ES-I3 (cell line): ENCODE data around the gene FOLR2.

Source experiments
- H3K36me3 ChIP-seq: 2 replicates; pipeline ENCODE4 v1.6.1; 2013; ENCODE audit warnings: mild to moderate bottlenecking, low read length, control low read depth, moderate library complexity; ENCODE audit not compliant: insufficient read depth
- H3K4me1 ChIP-seq: 2 replicates; pipeline ENCODE4 v1.6.1; 2013; ENCODE audit warnings: mild to moderate bottlenecking, control low read depth, low read length; ENCODE audit not compliant: insufficient read depth
- H3K9ac ChIP-seq: 2 replicates; pipeline ENCODE4 v1.6.1; 2013; ENCODE audit warnings: low read depth, mild to moderate bottlenecking, low read length, moderate library complexity
- H3K9me3 ChIP-seq: 2 replicates; pipeline ENCODE4 v1.6.1; 2013; ENCODE audit warnings: mild to moderate bottlenecking, low read length, moderate library complexity; ENCODE audit not compliant: control insufficient read depth, insufficient read depth

The FOLR2 gene

GRCh38 chr11:72238492-72239312 is 22.1 kb downstream of the FOLR2 start:
- H3K36me3 ChIP-seq = no peaks in the 10 kb centered on the region; the same call in 1 of the 2 replicates
- H3K9ac ChIP-seq = peak overlapping the region; percentile 55; the same call in 1 of the 2 replicates
- peaks cover 6% of the 10 kb centered on the region; the same call in 1 of the 2 replicates for H3K4me1 ChIP-seq
- no peaks in the 10 kb centered on the region for H3K9me3 ChIP-seq

GRCh38 chr11:72239313-72239848 is 22.8 kb downstream of the FOLR2 start:
- peak overlapping the region; percentile 55; the same call in 1 of the 2 replicates for H3K9ac ChIP-seq
- H3K9me3 ChIP-seq = no peaks in the 10 kb centered on the region
- H3K4me1 ChIP-seq = peaks cover 6% of the 10 kb centered on the region; the same call in 1 of the 2 replicates
- no peaks in the 10 kb centered on the region; the same call in 1 of the 2 replicates for H3K36me3 ChIP-seq

GRCh38 chr11:72239849-72240460 is 23.4 kb downstream of the FOLR2 start:
- peak overlapping the region; percentile 55; the same call in 1 of the 2 replicates for H3K9ac ChIP-seq

GRCh38 chr11:72240461-72241290 is 24.1 kb downstream of the FOLR2 start:
- Histone ChIP-seq H3K36me3 (no peaks in the 10 kb centered on the region; the same call in 1 of the 2 replicates), H3K9ac (peak overlapping the region; percentile 55; the same call in 1 of the 2 replicates), H3K4me1 (peaks cover 6% of the 10 kb centered on the region; the same call in 1 of the 2 replicates), H3K9me3 (no peaks in the 10 kb centered on the region)

More at GRCh38 chr11:72239849-72240460, 23.4 kb downstream of the FOLR2 start:
- Histone ChIP-seq H3K4me1 (peaks cover 6% of the 10 kb centered on the region; the same call in 1 of the 2 replicates), H3K36me3 (no peaks in the 10 kb centered on the region; the same call in 1 of the 2 replicates), H3K9me3 (no peaks in the 10 kb centered on the region)

GRCh38 chr11:72241291-72241781 is 24.7 kb downstream of the FOLR2 start:
- Histone ChIP-seq H3K4me1 (peaks cover 6% of the 10 kb centered on the region; the same call in 1 of the 2 replicates), H3K36me3 (no peaks in the 10 kb centered on the region; the same call in 1 of the 2 replicates), H3K9ac (no peak overlapping the region), H3K9me3 (no peaks in the 10 kb centered on the region)

GRCh38 chr11:72242141-72242540 is 25.5 kb downstream of the FOLR2 start:
- Histone ChIP-seq H3K9ac (no peak overlapping the region), H3K4me1 (peaks cover 6% of the 10 kb centered on the region; the same call in 1 of the 2 replicates), H3K9me3 (no peaks in the 10 kb centered on the region), H3K36me3 (no peaks in the 10 kb centered on the region)

GRCh38 chr11:72243173-72244059 is 26.8 kb downstream of the FOLR2 start:
- no peaks in the 10 kb centered on the region for H3K9me3 ChIP-seq
- H3K4me1 ChIP-seq = peaks cover 3% of the 10 kb centered on the region; the same call in 1 of the 2 replicates
- no peaks in the 10 kb centered on the region for H3K36me3 ChIP-seq
- peak overlapping the region; percentile 41; the same call in 1 of the 2 replicates for H3K9ac ChIP-seq

- no peaks in the 10 kb centered on the region for H3K36me3 ChIP-seq
- no peaks in the 10 kb centered on the region for H3K9me3 ChIP-seq
- peaks cover 3% of the 10 kb centered on the region; the same call in 1 of the 2 replicates for H3K4me1 ChIP-seq
- peak within 1 kb of the TSS; percentile 77; the same call in 1 of the 2 replicates for H3K9ac ChIP-seq
These were observed 27.4 kb downstream of the FOLR2 start, which contains the start of gene PHOX2A for GRCh38 chr11:72244060-72244360. PHOX2A (minus strand) TSS chr11:72244176; CDS start chr11:72244004, 172 bp downstream.

DNA sequence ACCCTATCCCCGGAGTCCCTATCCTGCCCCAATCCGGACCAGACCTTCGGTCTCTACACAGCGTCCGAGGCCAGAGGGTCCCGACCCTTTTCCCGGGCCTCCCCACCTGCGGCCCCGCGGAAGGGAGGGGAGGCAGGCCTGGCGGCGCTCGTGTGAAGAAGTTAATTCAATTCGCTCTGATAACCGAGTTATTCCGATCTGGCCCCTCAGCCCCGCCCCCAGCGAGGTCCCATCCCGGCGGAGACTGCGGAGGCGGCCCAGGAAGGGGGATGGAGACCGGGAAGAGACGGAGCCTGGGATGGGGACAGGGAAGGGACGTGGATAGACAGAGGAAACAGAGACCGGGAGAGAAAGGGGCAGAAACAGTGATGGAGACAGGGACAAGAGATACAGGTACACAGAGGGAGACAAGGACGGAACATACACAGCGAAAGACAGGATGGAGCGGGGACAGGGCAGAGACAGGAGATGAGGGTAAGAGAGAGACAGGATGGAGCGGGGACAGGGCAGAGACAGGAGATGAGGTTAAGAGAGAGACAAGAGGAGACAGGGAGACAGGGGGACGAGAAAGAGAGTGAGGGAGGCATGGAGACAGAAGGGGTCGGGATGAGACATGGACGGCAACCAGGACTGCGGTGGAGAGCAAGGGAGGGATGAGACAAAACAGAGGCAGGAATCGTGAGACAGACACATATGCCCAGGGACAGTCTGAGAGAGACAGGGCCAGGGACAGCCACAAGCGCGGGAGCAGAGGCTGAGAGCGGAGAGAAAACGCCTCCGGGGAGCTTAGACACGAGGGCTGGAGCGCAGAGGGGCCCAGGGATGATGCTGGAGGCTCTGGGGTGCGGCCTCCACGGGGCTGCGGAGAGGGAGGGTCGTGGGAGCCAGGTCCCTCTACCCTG is 28.0 kb downstream of the FOLR2 start:
- Histone ChIP-seq H3K9ac (peak overlapping the region; percentile 77; the same call in 1 of the 2 replicates), H3K9me3 (no peaks in the 10 kb centered on the region), H3K4me1 (peaks cover 3% of the 10 kb centered on the region; the same call in 1 of the 2 replicates), H3K36me3 (no peaks in the 10 kb centered on the region)

DNA sequence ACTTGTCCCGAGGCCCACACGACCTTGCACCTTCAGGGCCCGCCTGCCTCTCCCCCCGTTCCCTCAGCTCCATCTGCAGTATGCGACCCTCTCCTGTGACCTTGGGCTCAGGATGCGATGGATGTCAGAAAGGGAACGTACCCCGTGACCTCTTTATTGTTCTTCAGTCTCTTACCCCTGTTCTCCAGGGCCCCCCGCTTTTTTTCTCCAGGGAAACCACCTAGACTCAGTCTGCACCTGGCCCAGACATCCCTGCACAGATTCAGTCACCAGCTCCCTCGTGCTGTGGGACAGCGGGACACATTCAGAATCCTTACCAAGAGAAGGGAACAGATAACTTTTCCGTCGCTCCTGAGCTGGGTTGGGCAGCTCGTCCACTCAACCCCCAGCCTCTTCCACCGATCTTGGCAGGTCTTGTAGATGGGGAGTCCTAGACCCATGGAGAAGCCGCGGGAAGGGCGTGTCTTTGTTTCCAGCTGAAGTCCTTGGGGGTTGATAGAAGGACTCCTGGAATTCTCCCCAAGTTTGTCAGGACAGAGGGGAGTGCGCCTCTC is 28.7 kb downstream of the FOLR2 start:
- H3K9ac ChIP-seq = peak overlapping the region; percentile 77; the same call in 1 of the 2 replicates
- peaks cover 3% of the 10 kb centered on the region; the same call in 1 of the 2 replicates for H3K4me1 ChIP-seq
- H3K36me3 ChIP-seq = no peaks in the 10 kb centered on the region
- no peaks in the 10 kb centered on the region for H3K9me3 ChIP-seq

DNA sequence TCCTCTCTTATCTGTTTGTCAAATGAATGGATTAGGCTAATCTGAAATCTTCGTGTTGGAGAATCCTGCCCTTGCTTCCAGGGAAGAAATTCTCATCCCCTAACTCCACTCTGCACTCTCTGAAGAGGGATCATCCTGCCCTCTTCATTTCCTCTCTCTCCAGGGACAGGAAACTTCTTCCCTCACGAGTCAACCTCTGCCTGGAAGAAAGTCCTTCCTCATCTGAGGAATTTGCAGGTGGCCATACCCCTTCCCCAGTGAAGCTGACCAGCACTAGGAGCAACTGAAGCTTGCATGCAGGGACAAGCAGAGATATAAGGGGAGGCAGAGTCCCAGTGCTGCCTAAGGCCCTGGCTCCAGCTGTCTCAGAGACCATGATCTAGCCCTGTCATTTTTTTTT is 31.0 kb downstream of the FOLR2 start:
- Histone ChIP-seq H3K36me3 (no peaks in the 10 kb centered on the region), H3K9ac (no peak overlapping the region), H3K9me3 (no peaks in the 10 kb centered on the region), H3K4me1 (0 out of 2 replicates have a peak, but pooled peaks cover 3% of the 10 kb centered on the region)

DNA sequence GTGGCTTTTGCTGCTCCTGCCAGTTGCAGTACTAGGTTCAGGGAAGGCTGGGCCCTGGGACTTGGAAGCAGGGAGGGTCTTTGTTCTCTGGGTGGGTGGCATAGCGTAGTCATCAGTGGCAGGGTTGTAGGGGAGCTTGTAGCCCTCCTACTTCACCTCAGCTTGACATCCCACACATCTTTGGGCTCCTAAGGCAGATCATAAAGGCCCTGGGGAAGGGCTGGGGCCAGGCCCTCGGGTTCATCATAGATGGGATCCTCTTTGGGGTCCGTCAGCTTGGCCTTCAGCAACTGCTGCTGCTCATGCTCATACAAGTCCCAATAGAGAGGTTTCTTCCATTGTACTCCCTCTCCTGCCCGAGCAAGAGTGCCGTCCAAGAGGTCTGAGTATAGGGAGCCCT is 33.4 kb downstream of the FOLR2 start:
- Histone ChIP-seq H3K9me3 (no peaks in the 10 kb centered on the region; the same call in 1 of the 2 replicates), H3K4me1 (0 out of 2 replicates have a peak, but pooled peaks cover 3% of the 10 kb centered on the region), H3K9ac (no peak overlapping the region), H3K36me3 (no peaks in the 10 kb centered on the region)
